HCT116 (cell line): Measurements from ENCODE around the gene COQ10A. TPM values are rescaled to one million over a fixed set of nuclear protein-coding genes. Genes with fewer than 3 reads are reported as not detected.

ENCODE experiments used
- ATAC-seq: fragments of 200-7000 bp; cut with Tn5 transposase; 2 replicates; pipeline ENCODE4 v1.9.1; 2020; ENCODE audit warnings: mild to moderate bottlenecking, moderate library complexity
- BruUV-seq: library from RNA; stranded (reverse); fragments of 400-500 nt; replicated peaks from 2 replicates; lab custom pipeline; 2021; lab: Mats Ljungman, UMichigan
- CTCF ChIA-PET: fragments of 300-600 bp; sonication (Branson Sonifier 250); formaldehyde crosslinking; loops from one replicate; lab custom pipeline; 2021; ENCODE audit warnings: antibody characterized with exemption; lab: Charles Lee
- POLR2A ChIA-PET: fragments of 300-600, 350-600 bp; sonication (Branson Sonifier 250); formaldehyde crosslinking; loops from one replicate; lab custom pipeline; 2021; ENCODE audit warnings: antibody characterized with exemption; lab: Charles Lee
- RAD21 ChIA-PET, 2 experiments: fragments of 300-600 bp; sonication (Branson Sonifier 250); formaldehyde crosslinking; loops; one replicate each; lab custom pipeline; 2023; ENCODE audit warnings: low total read pairs in 2 of 2; ENCODE audit not compliant: uncharacterized antibody in 2 of 2, unreplicated experiment in 2 of 2, low non-redundant PET in 1 of 2; lab: Charles Lee
- DNase-seq: peaks from one replicate; pipeline ENCODE4 v3.0.0-alpha.2; 2010; ENCODE audit warnings: low read depth, low spot score
- H2AFZ ChIP-seq: fragments of 200-600 bp; shearing (Covaris generic), sonication (generic); 2 replicates; pipeline ENCODE4 v1.6.1; 2017; ENCODE audit warnings: low read depth, mixed run types, mixed read lengths, antibody characterized with exemption, low read length; ENCODE audit not compliant: poor library complexity, severe bottlenecking
- H3K27ac ChIP-seq: 2 replicates; pipeline ENCODE4 v1.5.1; 2012; ENCODE audit warnings: low read depth, low read length
- H3K27me3 ChIP-seq: fragments of 200-600 bp; sonication (generic); 2 replicates; pipeline ENCODE4 v1.6.1; 2016; ENCODE audit warnings: mixed run types, low read length, mixed read lengths; ENCODE audit not compliant: insufficient read depth
- H3K36me3 ChIP-seq, 2 experiments: fragments of 200-500 bp in 1 of 2; fragments of 200-600 bp in 1 of 2; sonication (Bioruptor generic) in 1 of 2; sonication (generic) in 1 of 2; 2 replicates each; pipeline versions ENCODE4 v1.5.1 to v1.6.1; 2014 to 2016; ENCODE audit warnings: low read length in 2 of 2, inconsistent platforms in 1 of 2, mixed read lengths in 1 of 2, mixed run types in 1 of 2; ENCODE audit not compliant: insufficient read depth in 2 of 2, control insufficient read depth in 1 of 2
- H3K4me1 ChIP-seq, 2 experiments: fragments of 200-600 bp in 1 of 2; sonication (generic) in 1 of 2; 2 replicates each; pipeline versions ENCODE4 v1.5.1 to v1.6.1; 2012 to 2017; ENCODE audit warnings: low read length in 2 of 2, inconsistent platforms in 1 of 2, mild to moderate bottlenecking in 1 of 2, mixed read lengths in 1 of 2, mixed run types in 1 of 2, moderate library complexity in 1 of 2; ENCODE audit not compliant: insufficient read depth in 2 of 2, control insufficient read depth in 1 of 2
- H3K4me2 ChIP-seq: fragments of 200-600 bp; sonication (generic); 2 replicates; pipeline ENCODE4 v1.6.1; 2017; ENCODE audit warnings: mixed run types, low read length, mixed read lengths
- H3K4me3 ChIP-seq, 2 experiments: fragments of 200-600 bp in 1 of 2; sonication (generic) in 1 of 2; replicated peaks in 1 of 2; 2 replicates each; pipeline ENCODE4 v1.5.1; 2011 to 2016; ENCODE audit warnings: low read length in 2 of 2, control low read depth in 1 of 2, low read depth in 1 of 2, mild to moderate bottlenecking in 1 of 2, mixed read lengths in 1 of 2, mixed run types in 1 of 2
- H3K79me2 ChIP-seq: fragments of 200-600 bp; sonication (generic); 2 replicates; pipeline ENCODE4 v1.6.1; 2017; ENCODE audit warnings: mild to moderate bottlenecking, mixed run types, low read length, moderate library complexity, mixed read lengths; ENCODE audit not compliant: insufficient read depth
- H3K9ac ChIP-seq: fragments of 200-600 bp; sonication (generic); 2 replicates; pipeline ENCODE4 v1.6.1; 2016; ENCODE audit warnings: low read length, mixed read lengths
- H3K9me2 ChIP-seq: fragments of 200-600 bp; sonication (generic), shearing (Covaris generic); 2 replicates; pipeline ENCODE4 v1.6.1; 2017; ENCODE audit warnings: mixed run types, mild to moderate bottlenecking, moderate library complexity; ENCODE audit not compliant: insufficient read depth
- H3K9me3 ChIP-seq, 2 experiments: fragments of 200-500 bp in 1 of 2; fragments of 200-600 bp in 1 of 2; sonication (Bioruptor generic) in 1 of 2; sonication (generic) in 1 of 2; 2 replicates each; pipeline ENCODE4 v1.6.1; 2014 to 2017; ENCODE audit warnings: low read length in 2 of 2, mixed read lengths in 2 of 2, inconsistent platforms in 1 of 2, low read depth in 1 of 2, mild to moderate bottlenecking in 1 of 2, mixed run types in 1 of 2, moderate library complexity in 1 of 2; ENCODE audit not compliant: control insufficient read depth in 1 of 2, insufficient read depth in 1 of 2
- H4K20me1 ChIP-seq: fragments of 200-600 bp; sonication (generic), shearing (Covaris generic); 2 replicates; pipeline ENCODE4 v1.6.1; 2017; ENCODE audit warnings: mixed run types, mild to moderate bottlenecking, moderate library complexity; ENCODE audit not compliant: insufficient read depth
- CTCF ChIP-seq, 3 experiments: fragments of 200-600 bp in 1 of 3; sonication (generic) in 1 of 3; IDR thresholded peaks in 2 of 3; conservative IDR thresholded peaks in 1 of 3; 2 replicates each; pipeline ENCODE4 v1.5.1; 2012 to 2017; ENCODE audit warnings: low read depth in 2 of 3, low read length in 2 of 3, antibody characterized with exemption in 1 of 3, borderline replicate concordance in 1 of 3, control low read depth in 1 of 3, mild to moderate bottlenecking in 1 of 3, mixed read lengths in 1 of 3, mixed run types in 1 of 3, moderate library complexity in 1 of 3; ENCODE audit not compliant: insufficient read depth in 1 of 3
- ELF1 ChIP-seq: IDR thresholded peaks from 2 replicates; pipeline ENCODE4 v1.6.1; 2012; ENCODE audit warnings: low read depth, borderline replicate concordance
- EZH2 ChIP-seq: fragments of 200-600 bp; sonication (generic); IDR thresholded peaks from 2 replicates; pipeline ENCODE4 v1.6.1; 2017; ENCODE audit warnings: antibody characterized with exemption, mixed run types
- EZH2phosphoT487 ChIP-seq: fragments of 200-600 bp; IDR thresholded peaks from 2 replicates; pipeline ENCODE4 v1.6.1; 2018; ENCODE audit warnings: antibody characterized with exemption, borderline replicate concordance
- JUND ChIP-seq: IDR thresholded peaks from 2 replicates; pipeline ENCODE4 v1.6.1; 2012
- MAX ChIP-seq: IDR thresholded peaks from 2 replicates; pipeline ENCODE4 v1.6.1; 2012
- POLR2A ChIP-seq: IDR thresholded peaks from 2 replicates; pipeline ENCODE4 v1.7.0; 2011; ENCODE audit warnings: borderline replicate concordance; ENCODE audit not compliant: insufficient read depth, insufficient read length; ENCODE audit errors: extremely low read depth
- REST ChIP-seq: IDR thresholded peaks from 2 replicates; pipeline ENCODE4 v1.6.1; 2012; ENCODE audit warnings: low read depth
- SP1 ChIP-seq: IDR thresholded peaks from 2 replicates; pipeline ENCODE4 v1.6.1; 2012; ENCODE audit warnings: low read depth
- ZBTB33 ChIP-seq: IDR thresholded peaks from 2 replicates; pipeline ENCODE4 v1.6.1; 2011; ENCODE audit warnings: mild to moderate bottlenecking, low read length, moderate library complexity; ENCODE audit not compliant: insufficient replicate concordance; ENCODE audit errors: extremely low read depth
- intact Hi-C: fragments of 100-400 bp; cut with micrococcal nuclease; formaldehyde crosslinking; loops from 2 replicates; pipeline ENCODE4 v1.10.0; 2022
- total RNA-seq: library from RNA; stranded (reverse); gene quantifications from one replicate; pipeline ENCODE4 v1.2.1, GENCODE V29; 2021; ENCODE audit not compliant: unreplicated experiment

COQ10A gene
- total RNA-seq, 1 experiment from 2014 or later, result 11.7 TPM

- DNase-seq (no peak), ATAC-seq (no peak)
- Histone ChIP-seq H3K27me3 (no peaks in the 10 kb centered on the region), H3K4me3 (no peak overlapping the region), H4K20me1 (no peaks in the 10 kb centered on the region), H3K36me3 (peaks cover 41 to 51% of the 10 kb centered on the region in 2 experiments), H2AFZ (no peak overlapping the region), H3K4me2 (no peak overlapping the region), H3K9me3 (no peaks in the 10 kb centered on the region), H3K9ac (no peak overlapping the region), H3K4me1 (no peaks in the 10 kb centered on the region), H3K79me2 (peaks cover 4% of the 10 kb centered on the region; the same call in 1 of the 2 replicates), H3K9me2 (no peaks in the 10 kb centered on the region), H3K27ac (no peak overlapping the region)
- intact Hi-C loops, result no loop called here
- no TSS peak for BruUV-seq
- CTCF ChIA-PET, result no interaction called here
- POLR2A ChIA-PET, result no interaction called here
- RAD21 ChIA-PET, result no interaction called here
- TF ChIP-seq EZH2phosphoT487 (no peak), CTCF (IDR thresholded peaks at IDR 0.05 in 2 of 3, conservative IDR thresholded peaks at IDR 0.05 in 1 of 3; ENCODE audit: borderline replicate concordance in 1 of 3, insufficient read depth in 1 of 3, low read depth in 2 of 3, low read length in 2 of 3) (no peak), EZH2 (no peak), MAX (no peak), ELF1 (no peak), SP1 (no peak), POLR2A (no peak), ZBTB33 (no peak), REST (no peak), JUND (no peak)
Observed at GRCh38 chr12:56280849-56281248, 14.1 kb downstream of the COQ10A start.
